Esophagus muscularis mucosa (tissue), 4 donors: ENCODE measurements around the gene SERINC3.

Source experiments
- EP300 ChIP-seq: sonication (generic); formaldehyde crosslinking; IDR thresholded peaks from one replicate; pipeline ENCODE4 v1.6.1; 2017; ENCODE audit warnings: antibody characterized with exemption
- POLR2A ChIP-seq: fragments of 450-650 bp; IDR thresholded peaks from one replicate; pipeline ENCODE4 v1.6.1; 2017; ENCODE audit warnings: antibody characterized with exemption, moderate library complexity, mild to moderate bottlenecking, low read depth
- POLR2AphosphoS5 ChIP-seq, 2 donors: sonication (generic); formaldehyde crosslinking; IDR thresholded peaks; one replicate each; pipeline ENCODE4 v1.6.1; 2017; ENCODE audit warnings: antibody characterized with exemption in 2 of 2
- TF ChIP-seq, protein P1 (sequence below), 3 experiments: fragments of 200-600 bp in 2 of 3; fragments of 450-650 bp in 1 of 3; sonication (generic) in 2 of 3; IDR thresholded peaks; one replicate each; pipeline ENCODE4 v1.5.1; 2017 to 2019; ENCODE audit warnings: antibody characterized with exemption in 3 of 3, mild to moderate bottlenecking in 2 of 3, moderate library complexity in 1 of 3

DNA sequence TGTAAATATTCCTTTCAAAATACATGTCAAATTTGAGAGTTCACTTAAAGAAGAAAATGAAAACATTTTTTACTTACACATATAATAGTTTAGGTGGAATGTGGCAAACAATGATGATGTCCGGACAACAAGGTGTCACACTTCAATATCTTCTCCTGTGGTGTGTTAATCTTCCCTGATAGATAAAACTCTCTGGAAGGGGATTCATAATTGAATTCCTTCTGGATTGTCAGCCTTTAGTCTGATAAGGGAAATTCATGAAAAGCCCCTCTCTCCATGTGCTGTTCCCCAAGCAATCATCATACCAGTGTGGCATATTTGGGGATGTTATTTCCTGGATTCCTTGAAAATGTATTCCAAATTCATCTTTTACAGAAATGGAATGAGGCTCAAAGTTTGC lies 971 bp upstream of the SERINC3 start:
- TF ChIP-seq, protein P1, sequence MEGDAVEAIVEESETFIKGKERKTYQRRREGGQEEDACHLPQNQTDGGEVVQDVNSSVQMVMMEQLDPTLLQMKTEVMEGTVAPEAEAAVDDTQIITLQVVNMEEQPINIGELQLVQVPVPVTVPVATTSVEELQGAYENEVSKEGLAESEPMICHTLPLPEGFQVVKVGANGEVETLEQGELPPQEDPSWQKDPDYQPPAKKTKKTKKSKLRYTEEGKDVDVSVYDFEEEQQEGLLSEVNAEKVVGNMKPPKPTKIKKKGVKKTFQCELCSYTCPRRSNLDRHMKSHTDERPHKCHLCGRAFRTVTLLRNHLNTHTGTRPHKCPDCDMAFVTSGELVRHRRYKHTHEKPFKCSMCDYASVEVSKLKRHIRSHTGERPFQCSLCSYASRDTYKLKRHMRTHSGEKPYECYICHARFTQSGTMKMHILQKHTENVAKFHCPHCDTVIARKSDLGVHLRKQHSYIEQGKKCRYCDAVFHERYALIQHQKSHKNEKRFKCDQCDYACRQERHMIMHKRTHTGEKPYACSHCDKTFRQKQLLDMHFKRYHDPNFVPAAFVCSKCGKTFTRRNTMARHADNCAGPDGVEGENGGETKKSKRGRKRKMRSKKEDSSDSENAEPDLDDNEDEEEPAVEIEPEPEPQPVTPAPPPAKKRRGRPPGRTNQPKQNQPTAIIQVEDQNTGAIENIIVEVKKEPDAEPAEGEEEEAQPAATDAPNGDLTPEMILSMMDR (IDR thresholded peaks at IDR 0.05) = no peak
- TF ChIP-seq POLR2AphosphoS5 (IDR thresholded peaks at IDR 0.05) (no peak), POLR2A (no peak), EP300 (no peak)
